Lower lobe of right lung (tissue), 2 donors: Measurements from ENCODE around the gene EP400. TPM values are rescaled to one million over a fixed set of nuclear protein-coding genes. Genes with fewer than 3 reads are reported as not detected.
A peak's percentile ranks its signal among the peaks of the same experiment; 100 is the strongest.

Experiments
- ATAC-seq, 2 donors: fragments of 200-7000 bp; cut with Tn5 transposase; one replicate each; pipeline ENCODE4 v1.9.1; 2020 to 2022; ENCODE audit warnings: mild to moderate bottlenecking in 2 of 2, moderate library complexity in 2 of 2
- DNase-seq: peaks from one replicate; pipeline ENCODE4 v3.0.0-alpha.2; 2020
- H3K27ac ChIP-seq: fragments of 200-600 bp; one replicate; pipeline ENCODE4 v1.8.0; 2022
- H3K27me3 ChIP-seq: fragments of 200-600 bp; one replicate; pipeline ENCODE4 v1.8.0; 2022; ENCODE audit warnings: low read depth
- H3K36me3 ChIP-seq: fragments of 200-600 bp; one replicate; pipeline ENCODE4 v1.8.0; 2022; ENCODE audit warnings: mild to moderate bottlenecking
- H3K4me1 ChIP-seq: fragments of 200-600 bp; one replicate; pipeline ENCODE4 v1.8.0; 2022
- H3K4me3 ChIP-seq: fragments of 200-600 bp; one replicate; pipeline ENCODE4 v1.8.0; 2022; ENCODE audit warnings: mild to moderate bottlenecking
- H3K9me3 ChIP-seq: fragments of 200-600 bp; one replicate; pipeline ENCODE4 v1.8.0; 2022
- intact Hi-C: fragments of 100-400 bp; cut with DNase I; formaldehyde crosslinking; loops from one replicate; pipeline ENCODE4 v1.11.0; 2022
- total RNA-seq: library from RNA; stranded (reverse); fragmentation: NEBNext Ultra II Directional; extraction: Animal tissue kit (Norgen Biotek cat#: 25700); gene quantifications from one replicate; pipeline ENCODE4 v1.2.1, GENCODE V29; 2021
- TF ChIP-seq, protein P1 (sequence below): fragments of 200-600 bp; IDR thresholded peaks from one replicate; pipeline ENCODE4 v1.8.0; 2022; ENCODE audit warnings: antibody characterized with exemption, mild to moderate bottlenecking
- donor health status: DM: no; HTN: yes; CAD: no; lungs with severe emphysema.

EP400 gene
- total RNA-seq, 1 donor from 2014 or later: 46.2 TPM

- H3K9me3 ChIP-seq: no peaks in the 10 kb centered on the region
- H3K27me3 ChIP-seq: no peaks in the 10 kb centered on the region
- no peak for DNase-seq
- H3K36me3 ChIP-seq: peaks cover 51% of the 10 kb centered on the region
- no peak overlapping the region for H3K27ac ChIP-seq
- no peak for ATAC-seq
- no peak overlapping the region for H3K4me3 ChIP-seq
- TF ChIP-seq, protein P1, sequence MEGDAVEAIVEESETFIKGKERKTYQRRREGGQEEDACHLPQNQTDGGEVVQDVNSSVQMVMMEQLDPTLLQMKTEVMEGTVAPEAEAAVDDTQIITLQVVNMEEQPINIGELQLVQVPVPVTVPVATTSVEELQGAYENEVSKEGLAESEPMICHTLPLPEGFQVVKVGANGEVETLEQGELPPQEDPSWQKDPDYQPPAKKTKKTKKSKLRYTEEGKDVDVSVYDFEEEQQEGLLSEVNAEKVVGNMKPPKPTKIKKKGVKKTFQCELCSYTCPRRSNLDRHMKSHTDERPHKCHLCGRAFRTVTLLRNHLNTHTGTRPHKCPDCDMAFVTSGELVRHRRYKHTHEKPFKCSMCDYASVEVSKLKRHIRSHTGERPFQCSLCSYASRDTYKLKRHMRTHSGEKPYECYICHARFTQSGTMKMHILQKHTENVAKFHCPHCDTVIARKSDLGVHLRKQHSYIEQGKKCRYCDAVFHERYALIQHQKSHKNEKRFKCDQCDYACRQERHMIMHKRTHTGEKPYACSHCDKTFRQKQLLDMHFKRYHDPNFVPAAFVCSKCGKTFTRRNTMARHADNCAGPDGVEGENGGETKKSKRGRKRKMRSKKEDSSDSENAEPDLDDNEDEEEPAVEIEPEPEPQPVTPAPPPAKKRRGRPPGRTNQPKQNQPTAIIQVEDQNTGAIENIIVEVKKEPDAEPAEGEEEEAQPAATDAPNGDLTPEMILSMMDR: no peak
- no peaks in the 10 kb centered on the region for H3K4me1 ChIP-seq
- intact Hi-C loops: no loop called here
Observed at GRCh38 chr12:132114667-132115066, 164.9 kb downstream of the EP400 start.

DNA sequence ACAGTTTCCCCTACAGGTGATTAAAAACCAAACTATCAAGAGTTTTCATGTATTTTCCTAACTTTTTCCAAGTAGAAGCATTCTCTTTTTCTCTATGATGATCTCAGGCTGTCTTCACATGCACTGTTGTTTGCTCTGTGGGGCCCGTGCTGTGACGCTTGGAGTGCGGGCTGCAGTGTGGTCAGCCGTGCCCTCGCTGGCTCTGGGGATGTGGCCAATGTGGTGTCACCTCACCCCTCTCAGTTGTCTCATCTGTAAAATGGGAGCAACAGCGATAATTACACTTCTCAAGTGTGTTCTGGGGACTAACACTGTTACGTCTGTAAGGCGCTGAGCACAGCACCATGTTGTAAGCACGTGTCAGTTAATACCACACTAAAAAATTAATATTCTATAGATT is 165.8 kb downstream of the EP400 start:
- H3K9me3 ChIP-seq: no peaks in the 10 kb centered on the region
- no peaks in the 10 kb centered on the region for H3K4me1 ChIP-seq
- H3K36me3 ChIP-seq: peaks cover 47% of the 10 kb centered on the region
- TF ChIP-seq, protein P1: no peak
- no peak overlapping the region for H3K4me3 ChIP-seq
- no peak overlapping the region for H3K27ac ChIP-seq
- DNase-seq (no peak), ATAC-seq (no peak)
- intact Hi-C loops: no loop called here
- H3K27me3 ChIP-seq: no peaks in the 10 kb centered on the region

- H3K4me3 ChIP-seq: no peak overlapping the region
- no peaks in the 10 kb centered on the region for H3K4me1 ChIP-seq
- peaks cover 51% of the 10 kb centered on the region for H3K36me3 ChIP-seq
- TF ChIP-seq, protein P1: no peak
- DNase-seq (no peak), ATAC-seq (peak in 1 of 2 donors; percentile 24)
- H3K27ac ChIP-seq: no peak overlapping the region
- intact Hi-C loops: no loop called here
- no peaks in the 10 kb centered on the region for H3K9me3 ChIP-seq
- no peaks in the 10 kb centered on the region for H3K27me3 ChIP-seq
Observed at GRCh38 chr12:132116709-132117557, 167.2 kb downstream of the EP400 start.

- no peak for DNase-seq
- H3K27me3 ChIP-seq: no peaks in the 10 kb centered on the region
- TF ChIP-seq, protein P1: no peak
- peak in 1 of 2 donors; percentile 37 for ATAC-seq
- H3K9me3 ChIP-seq: no peaks in the 10 kb centered on the region
- no peak overlapping the region for H3K27ac ChIP-seq
- no peak overlapping the region for H3K4me3 ChIP-seq
- intact Hi-C loops: no loop called here
- H3K36me3 ChIP-seq: peaks cover 54% of the 10 kb centered on the region
- H3K4me1 ChIP-seq: no peaks in the 10 kb centered on the region
Observed at GRCh38 chr12:132117558-132117875, 167.8 kb downstream of the EP400 start.

DNA sequence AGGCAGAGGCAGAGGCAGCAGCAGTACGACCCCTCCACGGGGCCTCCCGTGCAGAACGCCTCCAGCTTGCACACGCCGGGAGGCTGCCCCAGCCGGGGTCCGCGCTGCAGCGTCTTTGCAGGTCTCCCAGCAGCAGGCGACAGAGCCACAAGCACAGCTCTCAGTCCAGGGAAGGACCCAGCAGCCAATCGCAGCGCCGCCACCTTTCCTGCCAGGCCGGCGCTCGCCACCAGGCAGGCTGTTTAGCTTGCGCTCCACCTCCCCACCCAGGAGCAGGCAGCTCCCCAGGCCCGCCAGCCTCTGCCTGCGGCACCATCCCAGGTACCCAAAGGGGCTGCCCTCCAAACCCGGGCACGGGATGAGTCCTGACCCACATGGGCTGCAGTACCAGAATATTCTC is 169.1 kb downstream of the EP400 start:
- Histone ChIP-seq H3K27ac (no peak overlapping the region), H3K36me3 (peaks cover 54% of the 10 kb centered on the region), H3K9me3 (no peaks in the 10 kb centered on the region), H3K4me1 (no peaks in the 10 kb centered on the region), H3K4me3 (no peak overlapping the region), H3K27me3 (no peaks in the 10 kb centered on the region)
- no peak for ATAC-seq
- TF ChIP-seq, protein P1: no peak
- DNase-seq: no peak
- intact Hi-C loops: no loop called here
